ENCODE data around the gene ACTL7B. TPM values are rescaled to one million over a fixed set of nuclear protein-coding genes. Genes with fewer than 3 reads are reported as not detected.

Gene ACTL7B
- total and polyA plus RNA-seq, 10 of the 15 experiments (the other 5 are each of a cell fraction or from before 2014, with no cell fraction given) = not detected

- POLR2A ChIA-PET = interaction anchor here (0.6 kb wide), 1 partner anchor 380 kb away, joined by 4 read pairs; no protein-coding TSS in a partner anchor
These were observed 5.0 kb upstream of the ACTL7B start for GRCh38 chr9:108860764-108861163.

More at GRCh38 chr9:108860764-108861163, 5.0 kb upstream of the ACTL7B start:
- RAD21 ChIA-PET (ENCODE audit: unreplicated experiment) = no interaction called here
- ATAC-seq (no peak), DNase-seq (ENCODE audit: low read depth, low spot score) (no peak), FAIRE-seq (no peak)
- TF ChIP-seq HDGF (IDR thresholded peaks at IDR 0.05) (no peak), MEF2A (IDR thresholded peaks at IDR 0.05; ENCODE audit: insufficient read depth, low read depth, low read length) (no peak), TARDBP (IDR thresholded peaks at IDR 0.05; ENCODE audit: borderline replicate concordance) (no peak), KAT2A (conservative IDR thresholded peaks at IDR 0.05; ENCODE audit: control insufficient read depth, low read depth, low read length) (no peak), CEBPB (IDR thresholded peaks at IDR 0.05; ENCODE audit: borderline replicate concordance in 1 of 2, low read depth in 2 of 2, low read length in 2 of 2) (no peak), ZNF24 (IDR thresholded peaks at IDR 0.05) (no peak), SPI1 (IDR thresholded peaks at IDR 0.05; ENCODE audit: borderline replicate concordance, insufficient read depth, low read depth, low read length) (no peak), ETV6 (conservative IDR thresholded peaks at IDR 0.05 in 1 of 2, IDR thresholded peaks at IDR 0.05 in 1 of 2; ENCODE audit: borderline replicate concordance in 1 of 2, low read depth in 1 of 2) (no peak), CHD2 (IDR thresholded peaks at IDR 0.05; ENCODE audit: borderline replicate concordance, low read depth, low read length) (no peak), BRCA1 (IDR thresholded peaks at IDR 0.05; ENCODE audit: low read depth, low read length) (no peak), TCF7 (IDR thresholded peaks at IDR 0.05; ENCODE audit: borderline replicate concordance) (no peak), ELK1 (IDR thresholded peaks at IDR 0.05; ENCODE audit: low read depth, low read length) (no peak), MLLT1 (IDR thresholded peaks at IDR 0.05) (no peak), MYB (IDR thresholded peaks at IDR 0.05; ENCODE audit: borderline replicate concordance, low read depth, low read length) (no peak), HDAC6 (IDR thresholded peaks at IDR 0.05; ENCODE audit: unreplicated experiment) (no peak), POU2F2 (IDR thresholded peaks at IDR 0.05; ENCODE audit: borderline replicate concordance, low read depth, low read length) (no peak)
- TF ChIP-seq, protein P1, sequence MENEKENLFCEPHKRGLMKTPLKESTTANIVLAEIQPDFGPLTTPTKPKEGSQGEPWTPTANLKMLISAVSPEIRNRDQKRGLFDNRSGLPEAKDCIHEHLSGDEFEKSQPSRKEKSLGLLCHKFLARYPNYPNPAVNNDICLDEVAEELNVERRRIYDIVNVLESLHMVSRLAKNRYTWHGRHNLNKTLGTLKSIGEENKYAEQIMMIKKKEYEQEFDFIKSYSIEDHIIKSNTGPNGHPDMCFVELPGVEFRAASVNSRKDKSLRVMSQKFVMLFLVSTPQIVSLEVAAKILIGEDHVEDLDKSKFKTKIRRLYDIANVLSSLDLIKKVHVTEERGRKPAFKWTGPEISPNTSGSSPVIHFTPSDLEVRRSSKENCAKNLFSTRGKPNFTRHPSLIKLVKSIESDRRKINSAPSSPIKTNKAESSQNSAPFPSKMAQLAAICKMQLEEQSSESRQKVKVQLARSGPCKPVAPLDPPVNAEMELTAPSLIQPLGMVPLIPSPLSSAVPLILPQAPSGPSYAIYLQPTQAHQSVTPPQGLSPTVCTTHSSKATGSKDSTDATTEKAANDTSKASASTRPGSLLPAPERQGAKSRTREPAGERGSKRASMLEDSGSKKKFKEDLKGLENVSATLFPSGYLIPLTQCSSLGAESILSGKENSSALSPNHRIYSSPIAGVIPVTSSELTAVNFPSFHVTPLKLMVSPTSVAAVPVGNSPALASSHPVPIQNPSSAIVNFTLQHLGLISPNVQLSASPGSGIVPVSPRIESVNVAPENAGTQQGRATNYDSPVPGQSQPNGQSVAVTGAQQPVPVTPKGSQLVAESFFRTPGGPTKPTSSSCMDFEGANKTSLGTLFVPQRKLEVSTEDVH (IDR thresholded peaks at IDR 0.05; ENCODE audit: low read depth, partially characterized antibody) = no peak
- TF ChIP-seq, protein P2, sequence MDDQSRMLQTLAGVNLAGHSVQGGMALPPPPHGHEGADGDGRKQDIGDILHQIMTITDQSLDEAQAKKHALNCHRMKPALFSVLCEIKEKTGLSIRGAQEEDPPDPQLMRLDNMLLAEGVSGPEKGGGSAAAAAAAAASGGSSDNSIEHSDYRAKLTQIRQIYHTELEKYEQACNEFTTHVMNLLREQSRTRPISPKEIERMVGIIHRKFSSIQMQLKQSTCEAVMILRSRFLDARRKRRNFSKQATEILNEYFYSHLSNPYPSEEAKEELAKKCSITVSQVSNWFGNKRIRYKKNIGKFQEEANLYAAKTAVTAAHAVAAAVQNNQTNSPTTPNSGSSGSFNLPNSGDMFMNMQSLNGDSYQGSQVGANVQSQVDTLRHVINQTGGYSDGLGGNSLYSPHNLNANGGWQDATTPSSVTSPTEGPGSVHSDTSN (IDR thresholded peaks at IDR 0.05; ENCODE audit: insufficient replicate concordance, low read depth, low read length) = no peak
- Histone ChIP-seq H3K4me2 (ENCODE audit: control insufficient read depth, insufficient read depth) (no peak overlapping the region), H3K36me3 (ENCODE audit: control insufficient read depth in 2 of 2, insufficient read depth in 2 of 2, low read length in 1 of 2) (no peaks in the 10 kb centered on the region), H4K20me1 (ENCODE audit: control insufficient read depth, insufficient read depth) (no peaks in the 10 kb centered on the region), H3K27me3 (replicated peaks in 1 of 2; ENCODE audit: control insufficient read depth in 2 of 2, insufficient read depth in 2 of 2, low read length in 1 of 2) (no peaks in the 10 kb centered on the region), H3K9me3 (replicated peaks; ENCODE audit: control insufficient read depth, insufficient read depth, low read length) (no peaks in the 10 kb centered on the region), H3K4me1 (ENCODE audit: control insufficient read depth, insufficient read depth, low read length) (no peaks in the 10 kb centered on the region), H3K4me3 (no peak overlapping the region), H3K79me2 (ENCODE audit: control insufficient read depth, insufficient read depth, low read length) (no peaks in the 10 kb centered on the region), H2AFZ (ENCODE audit: control insufficient read depth, low read depth, low read length) (no peak overlapping the region), H3K9ac (ENCODE audit: control insufficient read depth, insufficient read depth, low read length) (no peak overlapping the region), H3K27ac (ENCODE audit: control insufficient read depth, insufficient read depth) (no peak overlapping the region)
- 63% methylated on average over 2 of the region's 2 CpGs for WGBS (ENCODE audit: insufficient coverage, insufficient replicate concordance, low lambda C conversion rate, missing lambda C conversion rate)
- intact Hi-C loops (cut with micrococcal nuclease; ENCODE audit: unreplicated experiment) = no loop called here
- BruUV-seq (replicated peaks) = no TSS peak
- in situ Hi-C loops (cut with MboI) = no loop called here
- CTCF ChIA-PET = no interaction called here
- SMC1A ChIA-PET (ENCODE audit: uncharacterized antibody, unreplicated experiment) = interaction anchor here (1.6 kb wide), 1 partner anchor 94 kb away, joined by 5 read pairs; no protein-coding TSS in a partner anchor
